Trophoblast cell (in vitro differentiated cells and primary cell): ENCODE results near the gene GSTA1.
"Not testable (repeated sequence)": the region's sequence is repeated elsewhere in the genome, so short reads cannot be mapped to it uniquely, and the experiment has no call there.

ENCODE experiments used
- DNase-seq, 2 donors: peaks; one replicate each; pipeline ENCODE4 v3.0.0-alpha.2; 2016
- H2AFZ ChIP-seq: 2 replicates; pipeline ENCODE4 v1.6.1; 2013; ENCODE audit warnings: low read length, moderate library complexity, mild to moderate bottlenecking; ENCODE audit not compliant: insufficient read depth, poor library complexity
- H2AK5ac ChIP-seq: 2 replicates; pipeline ENCODE4 v1.6.1; 2013; ENCODE audit warnings: mild to moderate bottlenecking, low read length
- H2BK120ac ChIP-seq: 2 replicates; pipeline ENCODE4 v1.6.1; 2013; ENCODE audit warnings: low read length, mild to moderate bottlenecking, moderate library complexity; ENCODE audit not compliant: insufficient read depth, poor library complexity
- H2BK12ac ChIP-seq: 2 replicates; pipeline ENCODE4 v1.6.1; 2013; ENCODE audit warnings: mild to moderate bottlenecking, low read length, moderate library complexity
- H2BK5ac ChIP-seq: 2 replicates; pipeline ENCODE4 v1.6.1; 2013; ENCODE audit warnings: low read length, low read depth, moderate library complexity, mild to moderate bottlenecking; ENCODE audit not compliant: poor library complexity
- H3K14ac ChIP-seq: 2 replicates; pipeline ENCODE4 v1.6.1; 2013; ENCODE audit warnings: mild to moderate bottlenecking, low read length
- H3K18ac ChIP-seq: 2 replicates; pipeline ENCODE4 v1.6.1; 2013; ENCODE audit warnings: mild to moderate bottlenecking, low read length
- H3K23ac ChIP-seq: 2 replicates; pipeline ENCODE4 v1.6.1; 2013; ENCODE audit warnings: low read length
- H3K27ac ChIP-seq: 2 replicates; pipeline ENCODE4 v1.5.1; 2013; ENCODE audit warnings: low read depth, mild to moderate bottlenecking, inconsistent platforms, low read length, moderate library complexity
- H3K27me3 ChIP-seq: 2 replicates; pipeline ENCODE4 v1.6.1; 2013; ENCODE audit warnings: inconsistent platforms, mild to moderate bottlenecking, low read length, moderate library complexity; ENCODE audit not compliant: insufficient read depth
- H3K36me3 ChIP-seq, 2 experiments: 1 replicate in 1 of 2; 2 replicates in 1 of 2; pipeline ENCODE4 v1.6.1; 2013; ENCODE audit warnings: low read length in 2 of 2, mild to moderate bottlenecking in 2 of 2, moderate library complexity in 1 of 2; ENCODE audit not compliant: insufficient read depth in 2 of 2, control insufficient read depth in 1 of 2
- H3K4ac ChIP-seq: 2 replicates; pipeline ENCODE4 v1.6.1; 2013; ENCODE audit warnings: low read depth, mild to moderate bottlenecking, low read length, moderate library complexity
- H3K4me1 ChIP-seq, 2 experiments: 1 replicate in 1 of 2; 2 replicates in 1 of 2; pipeline ENCODE4 v1.6.1; 2013; ENCODE audit warnings: low read length in 2 of 2, mild to moderate bottlenecking in 2 of 2, moderate library complexity in 1 of 2; ENCODE audit not compliant: insufficient read depth in 2 of 2, control insufficient read depth in 1 of 2
- H3K4me2 ChIP-seq: 2 replicates; pipeline ENCODE4 v1.6.1; 2013; ENCODE audit warnings: inconsistent platforms, mild to moderate bottlenecking, low read length, moderate library complexity
- H3K4me3 ChIP-seq: 2 replicates; pipeline ENCODE4 v1.5.1; 2013; ENCODE audit warnings: mild to moderate bottlenecking, low read depth, low read length, inconsistent platforms
- H3K79me1 ChIP-seq: one replicate; pipeline ENCODE4 v1.6.1; 2013; ENCODE audit warnings: low read length
- H3K79me2 ChIP-seq: 2 replicates; pipeline ENCODE4 v1.6.1; 2013; ENCODE audit warnings: low read length, mild to moderate bottlenecking; ENCODE audit not compliant: control insufficient read depth, insufficient read depth, poor library complexity
- H3K9ac ChIP-seq: 2 replicates; pipeline ENCODE4 v1.6.1; 2013; ENCODE audit warnings: mild to moderate bottlenecking, low read length
- H3K9me3 ChIP-seq: 2 replicates; pipeline ENCODE4 v1.6.1; 2013; ENCODE audit warnings: low read depth, mild to moderate bottlenecking, control low read depth, inconsistent platforms, low read length; ENCODE audit not compliant: insufficient read depth
- H4K12ac ChIP-seq: 2 replicates; pipeline ENCODE4 v1.6.1; 2013; ENCODE audit warnings: low read depth, mild to moderate bottlenecking, low read length, moderate library complexity
- H4K8ac ChIP-seq: 2 replicates; pipeline ENCODE4 v1.6.1; 2013; ENCODE audit warnings: low read depth, mild to moderate bottlenecking, low read length, moderate library complexity
- H4K91ac ChIP-seq: one replicate; pipeline ENCODE4 v1.6.1; 2013; ENCODE audit warnings: low read depth, mild to moderate bottlenecking, low read length, moderate library complexity
- WGBS: extraction: QIAGEN DNeasy Blood & Tissue Kit; methylation state at CpG from one replicate; pipeline ENCODE4 v1.1.7; 2013; ENCODE audit warnings: missing lambda C conversion rate; ENCODE audit not compliant: insufficient read length, insufficient coverage; ENCODE audit errors: extremely low coverage; 5-methylcytosine and 5-hydroxymethylcytosine counted together

GSTA1 gene

DNA sequence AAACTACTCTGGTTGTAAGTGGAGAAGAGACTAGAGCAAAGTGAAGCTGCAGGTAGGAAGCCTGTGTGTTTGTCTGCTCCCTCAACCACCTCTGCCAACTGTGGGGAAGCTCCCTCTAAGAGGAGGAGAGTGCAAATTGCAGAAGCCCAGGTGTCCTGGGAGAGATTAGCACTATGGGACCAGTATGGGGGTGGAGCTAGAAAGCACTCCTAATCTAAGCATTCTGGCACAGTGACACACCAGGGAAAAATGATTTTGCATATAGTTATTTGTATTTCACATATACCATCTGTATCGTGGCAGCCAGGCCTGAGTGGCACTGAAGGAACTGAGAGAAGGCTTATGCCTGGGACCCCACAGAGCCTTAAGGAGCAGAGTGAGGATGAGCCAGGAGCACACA is 12.8 kb downstream of the GSTA1 start:
- Histone ChIP-seq H3K14ac (no peak overlapping the region), H3K4me2 (no peak overlapping the region), H4K8ac (no peak overlapping the region), H2AK5ac (no peak overlapping the region), H3K4me1 (no peaks in the 10 kb centered on the region), H4K12ac (no peak overlapping the region), H2BK120ac (no peak overlapping the region), H3K9ac (no peak overlapping the region), H3K27me3 (no peaks in the 10 kb centered on the region), H3K27ac (no peak overlapping the region), H3K4ac (no peak overlapping the region), H3K9me3 (peaks cover 2% of the 10 kb centered on the region), H2BK12ac (no peak overlapping the region), H3K79me2 (no peaks in the 10 kb centered on the region), H4K91ac (no peak overlapping the region), H3K23ac (no peak overlapping the region), H3K36me3 (no peaks in the 10 kb centered on the region), H3K4me3 (no peak overlapping the region), H3K79me1 (no peaks in the 10 kb centered on the region), H2BK5ac (no peak overlapping the region), H3K18ac (no peak overlapping the region), H2AFZ (no peak overlapping the region)
- DNase-seq, result peak; percentile 46 to 87
- no CpG with 5 or more reads among the region's 1 CpG for WGBS

DNA sequence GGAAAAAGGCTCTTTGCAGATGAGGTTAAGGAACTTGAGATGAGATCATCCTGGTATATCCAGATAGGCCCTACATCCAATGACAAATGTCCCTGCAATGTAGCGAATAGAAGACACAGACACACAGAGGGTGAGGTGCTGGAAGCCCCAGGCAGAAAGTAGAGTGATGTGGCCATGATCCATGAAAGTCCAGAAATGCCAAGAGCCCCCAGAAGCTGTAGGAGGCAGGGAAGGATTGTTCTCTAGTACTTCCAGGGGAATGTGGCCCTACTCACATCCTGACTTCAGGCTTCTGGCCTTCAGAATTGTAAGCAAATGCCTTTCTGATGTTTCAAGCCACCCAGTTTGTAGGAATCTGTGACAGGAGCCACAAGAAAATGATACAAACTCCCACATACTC is 14.0 kb downstream of the GSTA1 start:
- H2BK5ac ChIP-seq, H3K27ac ChIP-seq, H2BK120ac ChIP-seq, H3K9me3 ChIP-seq, H3K4ac ChIP-seq, H4K8ac ChIP-seq, H3K79me1 ChIP-seq, H2AFZ ChIP-seq, H3K23ac ChIP-seq, H3K4me3 ChIP-seq, H2AK5ac ChIP-seq, H4K12ac ChIP-seq, H3K18ac ChIP-seq, H3K4me1 ChIP-seq, H3K27me3 ChIP-seq, H4K91ac ChIP-seq, H3K14ac ChIP-seq, H2BK12ac ChIP-seq, H3K9ac ChIP-seq, H3K36me3 ChIP-seq, H3K79me2 ChIP-seq, H3K4me2 ChIP-seq: not testable (repeated sequence)
- no CpG with 5 or more reads among the region's 1 CpG for WGBS
- peak; percentile 56 to 85 for DNase-seq

DNA sequence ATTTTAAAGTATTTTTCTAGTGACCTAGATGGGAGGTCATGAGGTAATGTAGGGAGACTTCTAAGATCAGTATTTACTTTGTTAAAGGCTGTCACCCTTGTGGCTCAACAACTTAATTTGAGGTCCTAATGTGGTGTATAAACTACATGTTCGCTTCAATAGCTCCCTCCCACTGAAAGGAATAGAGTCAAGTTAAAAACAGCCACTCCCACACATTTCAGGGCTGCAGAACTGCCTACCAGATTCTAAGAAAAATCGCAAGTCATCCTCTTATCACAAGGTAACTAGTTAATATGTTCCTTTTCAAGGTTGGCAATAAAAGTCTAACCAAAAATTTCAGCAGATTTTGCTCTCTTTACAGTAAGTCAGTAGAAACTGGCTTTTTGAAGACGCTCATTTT is 15.1 kb downstream of the GSTA1 start:
- no peak overlapping the region for H2BK5ac ChIP-seq
- H3K27ac ChIP-seq, result no peak overlapping the region
- no peak overlapping the region for H4K12ac ChIP-seq
- H4K8ac ChIP-seq, result no peak overlapping the region
- no peak for DNase-seq
- H3K4me3 ChIP-seq, result no peak overlapping the region
- H3K4ac ChIP-seq, result no peak overlapping the region
- no peaks in the 10 kb centered on the region for H3K4me1 ChIP-seq
- H2BK120ac ChIP-seq, result no peak overlapping the region
- no peak overlapping the region for H4K91ac ChIP-seq
- H3K14ac ChIP-seq, result no peak overlapping the region
- H2AK5ac ChIP-seq, result no peak overlapping the region
- H3K36me3 ChIP-seq, result no peaks in the 10 kb centered on the region
- peaks cover 2% of the 10 kb centered on the region for H3K9me3 ChIP-seq
- no CpG with 5 or more reads among the region's 3 CpGs for WGBS
- no peak overlapping the region for H3K9ac ChIP-seq
- no peak overlapping the region for H2BK12ac ChIP-seq
- H2AFZ ChIP-seq, result no peak overlapping the region
- H3K27me3 ChIP-seq, result no peaks in the 10 kb centered on the region
- H3K4me2 ChIP-seq, result no peak overlapping the region
- H3K23ac ChIP-seq, result no peak overlapping the region
- H3K79me2 ChIP-seq, result no peaks in the 10 kb centered on the region
- H3K79me1 ChIP-seq, result no peaks in the 10 kb centered on the region
- H3K18ac ChIP-seq, result no peak overlapping the region

DNA sequence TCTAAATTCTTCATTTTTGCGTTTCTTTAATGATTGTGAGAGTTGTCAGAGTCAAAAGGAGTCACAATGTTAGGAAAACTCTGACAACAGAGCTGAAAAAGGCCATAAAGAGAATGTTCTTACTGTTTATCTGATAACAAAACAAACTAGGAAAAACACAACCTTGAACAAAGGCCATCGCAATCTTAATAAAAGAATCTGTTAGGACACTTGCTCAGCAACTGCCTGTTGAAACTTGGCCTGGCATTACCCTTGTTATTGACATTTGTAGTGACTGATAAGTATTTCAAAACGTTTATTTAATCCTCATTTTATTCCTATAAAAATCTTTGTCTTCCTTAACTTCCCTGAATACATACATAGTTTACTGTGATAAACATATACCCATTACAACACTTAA is 15.7 kb downstream of the GSTA1 start:
- no peak overlapping the region for H3K9ac ChIP-seq
- no peak overlapping the region for H2AFZ ChIP-seq
- H3K4ac ChIP-seq, result no peak overlapping the region
- no peak overlapping the region for H3K27ac ChIP-seq
- no peak overlapping the region for H3K14ac ChIP-seq
- no peak overlapping the region for H4K12ac ChIP-seq
- H3K27me3 ChIP-seq, result no peaks in the 10 kb centered on the region
- H4K91ac ChIP-seq, result no peak overlapping the region
- no peaks in the 10 kb centered on the region for H3K4me1 ChIP-seq
- no CpG with 5 or more reads among the region's 3 CpGs for WGBS
- H2AK5ac ChIP-seq, result no peak overlapping the region
- peaks cover 2% of the 10 kb centered on the region for H3K9me3 ChIP-seq
- no peak overlapping the region for H3K23ac ChIP-seq
- H3K36me3 ChIP-seq, result no peaks in the 10 kb centered on the region
- no peaks in the 10 kb centered on the region for H3K79me1 ChIP-seq
- no peaks in the 10 kb centered on the region for H3K79me2 ChIP-seq
- H2BK12ac ChIP-seq, result no peak overlapping the region
- no peak overlapping the region for H3K18ac ChIP-seq
- no peak overlapping the region for H3K4me2 ChIP-seq
- no peak overlapping the region for H2BK120ac ChIP-seq
- DNase-seq, result no peak
- H4K8ac ChIP-seq, result no peak overlapping the region
- H3K4me3 ChIP-seq, result no peak overlapping the region
- H2BK5ac ChIP-seq, result no peak overlapping the region
